ENCODE data around the gene SLC7A8. TPM values are rescaled to one million over a fixed set of nuclear protein-coding genes. Genes with fewer than 3 reads are reported as not detected.
A peak's percentile ranks its signal among the peaks of the same experiment; 100 is the strongest.

The SLC7A8 gene
- total RNA-seq, 4 donors from 2014 or later = 44.2 to 79.4 (median 53.1) TPM

DNA sequence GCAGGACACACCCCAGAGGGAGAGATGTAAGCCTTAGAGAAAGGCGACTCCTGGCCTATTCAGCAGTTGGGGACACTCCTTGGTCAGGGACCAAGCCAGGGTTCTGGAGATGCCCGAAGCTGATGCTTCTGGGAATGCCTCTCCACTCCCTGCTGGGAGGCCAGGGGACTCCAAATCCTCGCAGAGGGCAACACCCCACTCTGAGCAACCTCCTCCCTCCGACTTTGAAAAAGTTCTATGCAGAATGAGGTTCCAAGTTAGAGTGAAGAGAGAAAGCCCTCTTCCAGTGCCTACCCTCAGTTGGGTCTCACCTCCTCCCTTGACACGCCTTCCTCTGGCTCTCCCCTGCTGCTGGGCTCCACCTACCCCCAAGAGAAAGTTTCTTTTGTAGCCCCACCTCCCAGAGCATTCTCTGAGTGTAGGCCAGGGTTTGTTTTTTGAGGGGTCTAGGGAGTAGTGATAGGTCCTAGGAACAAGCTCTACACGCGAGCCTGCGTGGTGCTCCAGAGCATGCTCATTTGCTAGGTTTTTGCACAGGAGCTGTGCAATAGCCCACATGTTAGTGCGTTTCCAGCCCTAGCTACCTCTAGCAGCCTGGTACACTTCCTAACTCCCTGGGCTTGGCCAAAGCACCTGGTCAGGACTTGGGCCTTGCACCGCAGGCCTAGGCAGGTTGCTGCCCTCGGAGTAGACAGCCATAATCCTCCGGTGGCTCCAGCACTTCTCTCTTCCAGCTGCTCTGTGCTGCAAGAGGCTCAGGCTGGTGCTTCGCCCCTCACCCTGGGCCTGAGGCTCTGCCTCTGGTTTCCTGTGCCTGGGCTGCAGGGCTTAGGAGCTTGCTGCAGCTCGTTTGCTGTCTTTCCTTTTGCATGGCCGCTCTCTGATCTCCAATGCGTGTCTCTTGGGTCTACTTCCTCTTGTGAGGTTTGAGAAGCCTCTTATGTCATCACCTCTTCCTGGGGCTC, 63.8 kb downstream of the SLC7A8 start:
- no peaks in the 10 kb centered on the region for H3K36me3 ChIP-seq
- no peak for TF ChIP-seq POLR2A (IDR thresholded peaks at IDR 0.05)
- no peak for TF ChIP-seq CTCF (IDR thresholded peaks at IDR 0.05)
- H3K9me3 ChIP-seq = no peaks in the 10 kb centered on the region
- peaks cover 0 to 21% of the 10 kb centered on the region in 2 donors for H3K4me1 ChIP-seq
- H3K27me3 ChIP-seq = no peaks in the 10 kb centered on the region
- DNase-seq = no peak
- no peak overlapping the region for H3K4me3 ChIP-seq (replicated peaks in 1 of 3)
- WGBS, 2 donors = 77 to 82% methylated on average over 16 of the region's 16 CpGs
- intact Hi-C loops (cut with DNase I) = loop anchor here (2.0 to 10.0 kb wide), 3 partner anchors 69 to 265 kb away; no protein-coding TSS in a partner anchor
- no peak overlapping the region for H3K27ac ChIP-seq

DNA sequence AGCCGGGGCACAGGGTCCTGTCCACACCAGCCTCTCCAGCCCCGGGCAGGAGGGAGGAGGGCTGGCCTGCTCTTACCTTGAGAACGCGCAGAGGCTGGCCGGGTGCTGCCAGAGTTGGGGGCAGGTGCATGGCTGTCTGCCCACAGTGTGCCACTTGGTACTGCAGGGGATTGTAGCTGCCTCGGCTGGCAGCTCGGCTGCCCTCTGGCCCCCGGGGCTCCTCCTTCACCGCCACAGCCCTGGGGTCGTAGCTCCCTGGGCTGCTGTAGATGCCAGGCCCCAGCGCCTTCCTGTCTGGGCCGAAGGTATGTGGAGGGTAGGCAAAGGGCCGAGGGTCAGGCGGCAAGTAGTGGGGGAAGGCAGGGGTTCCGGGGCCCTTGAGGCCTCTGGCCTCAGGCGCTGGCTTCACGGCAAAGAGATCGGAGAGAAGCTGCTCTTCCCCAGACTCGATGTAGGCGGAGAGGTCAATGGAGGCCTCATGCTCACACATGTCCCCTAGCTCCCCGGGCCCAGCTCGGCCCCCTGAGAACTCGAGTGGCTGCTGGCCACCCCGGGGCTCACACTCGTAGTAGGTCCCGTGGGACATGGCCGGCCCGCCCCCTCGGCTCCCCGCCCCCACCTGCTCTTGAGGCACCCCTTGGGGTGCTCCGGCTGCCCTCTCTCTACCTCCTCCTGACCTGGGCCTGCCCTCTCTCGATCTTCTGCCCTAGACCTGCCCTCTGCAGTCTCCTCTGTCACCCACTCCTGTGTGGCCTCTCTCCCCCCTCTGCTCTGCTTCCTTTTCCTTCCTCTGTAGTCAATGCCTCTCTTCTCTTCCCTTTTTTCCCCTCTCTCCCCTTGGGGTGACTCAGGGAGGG, 64.7 kb downstream of the SLC7A8 start, which contains the start of gene CEBPE:
CEBPE (minus strand) TSS at position 750 of the 857 bp plus-strand sequence; CDS start at position 586, 164 bp downstream.
- 78 to 83% methylated on average over 22 to 24 of the region's 32 CpGs for WGBS, 2 donors
- TF ChIP-seq CTCF (IDR thresholded peaks at IDR 0.05) (no peak), POLR2A (IDR thresholded peaks at IDR 0.05) (no peak)
- Histone ChIP-seq H3K9me3 (no peaks in the 10 kb centered on the region), H3K36me3 (no peaks in the 10 kb centered on the region), H3K27ac (no peak within 1 kb of the TSS), H3K27me3 (no peaks in the 10 kb centered on the region), H3K4me3 (replicated peaks in 1 of 3) (no peak within 1 kb of the TSS), H3K4me1 (peaks cover 4 to 26% of the 10 kb centered on the region in 2 donors)
- intact Hi-C loops (cut with DNase I) = loop anchor here (10.0 kb wide), 1 partner anchor 266 kb away; no protein-coding TSS in a partner anchor
- no peak for DNase-seq

DNA sequence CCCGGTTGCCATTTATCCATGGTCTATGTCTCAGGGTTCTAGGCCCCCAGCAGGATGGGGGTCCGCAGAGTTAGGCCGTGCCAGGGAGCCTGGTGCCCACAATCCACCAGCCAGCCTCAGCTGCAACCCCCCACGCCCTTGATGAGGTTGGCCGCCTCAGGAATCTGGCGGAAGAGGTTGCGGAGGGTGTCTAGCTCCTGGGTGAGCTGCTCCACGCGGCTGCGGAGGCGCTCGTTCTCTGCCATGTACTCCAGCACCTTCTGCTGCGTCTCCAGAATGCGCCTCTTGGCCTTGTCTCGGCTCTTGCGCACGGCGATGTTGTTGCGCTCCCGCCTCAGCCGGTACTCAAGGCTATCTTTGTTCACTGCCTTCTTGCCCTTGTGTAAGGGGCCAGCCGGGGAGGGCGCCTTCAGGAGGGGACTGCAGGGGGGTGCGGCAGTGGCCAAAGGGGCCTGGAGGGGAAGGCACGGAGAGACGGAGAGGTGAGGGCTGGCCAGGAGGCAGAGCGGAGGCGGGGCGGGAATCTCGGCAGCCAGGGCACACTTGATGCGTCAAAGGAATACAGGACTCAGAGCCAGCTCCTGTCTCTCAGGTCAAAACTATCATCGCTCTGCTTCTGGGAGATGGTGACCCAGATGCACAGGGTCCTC, 66.0 kb downstream of the SLC7A8 start:
- TF ChIP-seq CTCF (IDR thresholded peaks at IDR 0.05) (no peak), POLR2A (IDR thresholded peaks at IDR 0.05) (no peak)
- H3K9me3 ChIP-seq = no peaks in the 10 kb centered on the region
- H3K27ac ChIP-seq = no peak overlapping the region
- H3K4me3 ChIP-seq (replicated peaks in 1 of 3) = no peak overlapping the region
- DNase-seq = peak; percentile 55
- H3K36me3 ChIP-seq = no peaks in the 10 kb centered on the region
- intact Hi-C loops (cut with DNase I) = loop anchor here (10.0 kb wide), 1 partner anchor 267 kb away; no protein-coding TSS in a partner anchor
- peaks cover 6 to 30% of the 10 kb centered on the region in 2 donors for H3K4me1 ChIP-seq
- WGBS, 2 donors = 69 to 74% methylated on average over 31 to 32 of the region's 32 CpGs
- H3K27me3 ChIP-seq = no peaks in the 10 kb centered on the region

GRCh38 chr14:23115918-23116317, 67.5 kb downstream of the SLC7A8 start:
- WGBS, 2 donors = 86 to 97% methylated on average over 5 of the region's 5 CpGs
- TF ChIP-seq POLR2A (IDR thresholded peaks at IDR 0.05) = no peak
- TF ChIP-seq CTCF (IDR thresholded peaks at IDR 0.05) = no peak
- H3K27me3 ChIP-seq = no peaks in the 10 kb centered on the region
- H3K4me1 ChIP-seq = peaks cover 6 to 30% of the 10 kb centered on the region in 2 donors
- no peak overlapping the region for H3K27ac ChIP-seq
- no peaks in the 10 kb centered on the region for H3K9me3 ChIP-seq
- no peak overlapping the region for H3K4me3 ChIP-seq (replicated peaks in 1 of 3)
- no peak for DNase-seq
- intact Hi-C loops (cut with DNase I) = loop anchor here (10.0 kb wide), 1 partner anchor 269 kb away; no protein-coding TSS in a partner anchor
- H3K36me3 ChIP-seq = no peaks in the 10 kb centered on the region

Measured in thyroid gland (tissue), 4 donors.